Fibroblast of villous mesenchyme (primary cell): ENCODE data around the gene VSTM2L. TPM values are rescaled to one million over a fixed set of nuclear protein-coding genes. Genes with fewer than 3 reads are reported as not detected.

Source experiments
- DNase-seq: peaks from one replicate; pipeline ENCODE4 v3.0.0-alpha.2; 2010; ENCODE audit warnings: low read depth
- H3K4me3 ChIP-seq: 2 replicates; pipeline ENCODE4 v1.5.1; 2011; ENCODE audit warnings: low read depth, mild to moderate bottlenecking, low read length
- CTCF ChIP-seq: IDR thresholded peaks from 2 replicates; pipeline ENCODE4 v1.5.1; 2012; ENCODE audit warnings: low read depth, mild to moderate bottlenecking, low read length; ENCODE audit not compliant: insufficient read depth
- total RNA-seq: library from RNA; depleted of rRNA; stranded (reverse); fragments of >200 nt; gene quantifications from 2 replicates; pipeline ENCODE4 v1.2.3, GENCODE V29; 2012

VSTM2L gene
- total RNA-seq, 1 donor, result 1.3 TPM

GRCh38 chr20:37864298-37864697, 38.6 kb upstream of the VSTM2L start:
- TF ChIP-seq CTCF, result no peak
- no peak overlapping the region for H3K4me3 ChIP-seq
- no peak for DNase-seq

- no peak for DNase-seq
- TF ChIP-seq CTCF, result no peak
- no peak overlapping the region for H3K4me3 ChIP-seq
Observed at GRCh38 chr20:37866051-37866450, 36.9 kb upstream of the VSTM2L start.

- no peak for DNase-seq
- TF ChIP-seq CTCF, result no peak
- H3K4me3 ChIP-seq, result no peak overlapping the region
Observed at GRCh38 chr20:37867289-37868195, 35.4 kb upstream of the VSTM2L start.

- no peak for DNase-seq
- TF ChIP-seq CTCF, result no peak
- no peak overlapping the region for H3K4me3 ChIP-seq
Observed at GRCh38 chr20:37868851-37869333, 34.0 kb upstream of the VSTM2L start.

GRCh38 chr20:37869334-37869861, 33.5 kb upstream of the VSTM2L start:
- DNase-seq, result no peak
- H3K4me3 ChIP-seq, result no peak overlapping the region
- TF ChIP-seq CTCF, result no peak

DNA sequence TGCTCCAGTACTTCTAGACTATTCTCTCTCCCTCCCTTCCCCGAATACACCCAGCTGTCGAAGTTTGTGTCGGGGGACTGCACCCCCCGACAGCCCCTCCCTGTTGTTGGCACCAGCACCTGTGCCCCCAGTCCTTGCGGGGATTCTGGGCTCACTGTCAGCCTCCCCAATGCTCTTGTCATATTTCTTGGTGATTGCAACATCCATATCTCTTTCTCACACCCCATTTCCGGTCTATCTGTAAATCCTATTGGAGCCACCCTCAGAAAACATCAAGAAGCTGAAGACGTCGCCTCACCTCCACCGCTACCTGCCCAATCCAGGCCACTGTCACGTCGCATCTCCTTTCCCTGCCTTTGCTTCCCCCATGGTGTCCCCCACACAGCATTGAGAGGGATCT, 32.6 kb upstream of the VSTM2L start:
- H3K4me3 ChIP-seq, result no peak overlapping the region
- TF ChIP-seq CTCF, result no peak
- DNase-seq, result no peak
